GM18951 (cell line): ENCODE results near the gene PKLR.

Source experiments
- POLR2A ChIP-seq: IDR thresholded peaks from 4 replicates; pipeline ENCODE4 v1.6.1; 2011; ENCODE audit warnings: mild to moderate bottlenecking; ENCODE audit not compliant: insufficient read length, insufficient read depth; ENCODE audit errors: extremely low read depth
- in situ Hi-C: fragments of 300-500 bp; cut with MboI; formaldehyde crosslinking; loops from one replicate; pipeline ENCODE4 v1.12.0; 2022; ENCODE audit warnings: low sequenced_read_pairs, mixed read lengths, inconsistent platforms; ENCODE audit not compliant: unreplicated experiment

Gene PKLR

GRCh38 chr1:155322953-155323728, 21.9 kb upstream of the PKLR start:
- in situ Hi-C loops: no loop called here
- TF ChIP-seq POLR2A: peak; percentile 13

- no peak for TF ChIP-seq POLR2A
- in situ Hi-C loops: no loop called here
These were observed 21.3 kb upstream of the PKLR start for GRCh38 chr1:155322571-155322952.

- no peak for TF ChIP-seq POLR2A
- in situ Hi-C loops: no loop called here
These were observed 20.6 kb upstream of the PKLR start for GRCh38 chr1:155321639-155322503.

- in situ Hi-C loops: no loop called here
These were observed 19.7 kb upstream of the PKLR start, which contains the start of gene RUSC1 for GRCh38 chr1:155320661-155321617. RUSC1 (plus strand) TSS chr1:155320894; CDS start chr1:155321774, 880 bp downstream.

DNA sequence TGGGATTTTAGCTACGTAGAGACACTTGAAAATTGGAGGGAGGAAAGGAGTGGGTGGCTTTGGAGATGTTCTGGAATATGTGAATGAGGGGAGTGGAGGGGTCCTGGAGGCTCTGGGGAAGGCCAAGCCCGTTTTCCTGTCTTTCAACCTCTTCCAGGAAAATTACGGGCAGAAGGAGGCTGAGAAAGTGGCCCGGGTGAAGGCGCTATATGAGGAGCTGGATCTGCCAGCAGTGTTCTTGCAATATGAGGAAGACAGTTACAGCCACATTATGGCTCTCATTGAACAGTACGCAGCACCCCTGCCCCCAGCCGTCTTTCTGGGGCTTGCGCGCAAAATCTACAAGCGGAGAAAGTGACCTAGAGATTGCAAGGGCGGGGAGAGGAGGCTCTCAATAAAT, 19.0 kb upstream of the PKLR start:
- TF ChIP-seq POLR2A: no peak
- in situ Hi-C loops: no loop called here

More at GRCh38 chr1:155320661-155321617, 19.7 kb upstream of the PKLR start, which contains the start of gene RUSC1:
- TF ChIP-seq POLR2A: peak; percentile 58

- in situ Hi-C loops: no loop called here
- TF ChIP-seq POLR2A: no peak
These were observed 18.3 kb upstream of the PKLR start for GRCh38 chr1:155319536-155319935.

DNA sequence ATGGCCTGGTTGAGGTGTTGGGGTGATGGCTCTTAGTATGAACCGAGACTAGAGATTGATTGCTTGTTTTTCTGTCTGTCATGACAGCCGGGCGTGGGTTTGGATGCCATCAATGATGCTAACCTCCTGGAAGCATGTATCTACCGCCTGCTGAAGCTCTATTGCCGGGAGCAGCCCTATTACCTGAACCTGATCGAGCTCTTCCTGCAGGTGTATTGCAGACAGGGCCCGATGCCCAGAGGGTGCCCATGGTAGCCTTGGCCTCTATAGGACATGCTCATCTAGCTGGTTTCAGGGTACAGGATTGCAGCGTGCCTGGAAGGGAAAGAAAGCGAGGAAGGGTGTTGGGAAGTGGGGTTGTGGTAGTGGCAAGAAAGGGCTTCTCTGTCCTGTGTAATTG, 16.8 kb upstream of the PKLR start:
- in situ Hi-C loops: no loop called here
- TF ChIP-seq POLR2A: no peak

DNA sequence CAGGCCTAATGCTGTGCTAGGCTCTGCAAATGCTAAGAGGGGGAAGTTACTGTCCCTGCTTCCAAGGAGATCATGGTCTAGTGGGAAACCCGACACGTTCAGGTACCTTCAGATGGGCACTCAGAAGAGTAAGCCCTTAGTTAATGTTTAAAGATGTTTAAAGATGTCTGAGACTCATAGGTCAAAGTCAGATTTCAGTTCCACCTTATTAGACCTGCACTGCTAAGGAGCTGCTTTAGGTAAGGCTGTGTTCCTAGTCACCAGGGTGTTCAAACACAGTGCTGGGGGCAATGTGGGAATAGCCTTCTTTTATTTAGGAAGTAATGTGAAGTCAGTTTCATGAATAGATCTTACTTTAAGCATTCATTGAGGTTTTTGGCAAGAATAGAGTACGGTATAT, 15.7 kb upstream of the PKLR start:
- in situ Hi-C loops: no loop called here
- no peak for TF ChIP-seq POLR2A

GRCh38 chr1:155313261-155313660, 12.0 kb upstream of the PKLR start:
- in situ Hi-C loops: no loop called here
- TF ChIP-seq POLR2A: no peak

DNA sequence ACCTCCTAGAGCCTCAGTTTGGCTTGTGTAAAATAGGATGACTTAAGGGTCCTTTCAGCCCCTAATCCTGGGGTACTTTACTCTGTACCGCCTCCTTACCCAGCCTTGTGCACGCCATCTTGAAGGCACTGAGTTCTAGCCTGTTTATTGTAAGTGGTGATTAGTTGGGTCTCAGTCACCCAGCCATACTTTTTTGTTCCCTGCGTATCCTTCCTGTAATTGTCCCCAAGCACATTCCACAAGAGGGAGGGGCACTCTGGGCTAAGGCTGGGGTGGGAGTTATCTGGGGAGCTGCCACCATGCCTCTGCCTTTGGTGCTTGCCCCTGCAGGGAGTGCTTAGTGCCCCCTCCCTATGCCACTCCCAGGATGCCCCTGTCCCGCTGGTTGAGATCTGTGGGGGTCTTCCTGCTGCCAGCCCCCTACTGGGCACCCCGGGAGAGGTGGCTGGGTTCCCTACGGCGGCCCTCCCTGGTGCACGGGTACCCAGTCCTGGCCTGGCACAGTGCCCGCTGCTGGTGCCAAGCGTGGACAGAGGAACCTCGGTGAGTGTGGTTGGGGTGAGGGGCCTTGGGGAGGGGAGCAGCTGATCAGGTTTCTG, 8.3 kb upstream of the PKLR start:
- peak; percentile 24 for TF ChIP-seq POLR2A
- in situ Hi-C loops: no loop called here

DNA sequence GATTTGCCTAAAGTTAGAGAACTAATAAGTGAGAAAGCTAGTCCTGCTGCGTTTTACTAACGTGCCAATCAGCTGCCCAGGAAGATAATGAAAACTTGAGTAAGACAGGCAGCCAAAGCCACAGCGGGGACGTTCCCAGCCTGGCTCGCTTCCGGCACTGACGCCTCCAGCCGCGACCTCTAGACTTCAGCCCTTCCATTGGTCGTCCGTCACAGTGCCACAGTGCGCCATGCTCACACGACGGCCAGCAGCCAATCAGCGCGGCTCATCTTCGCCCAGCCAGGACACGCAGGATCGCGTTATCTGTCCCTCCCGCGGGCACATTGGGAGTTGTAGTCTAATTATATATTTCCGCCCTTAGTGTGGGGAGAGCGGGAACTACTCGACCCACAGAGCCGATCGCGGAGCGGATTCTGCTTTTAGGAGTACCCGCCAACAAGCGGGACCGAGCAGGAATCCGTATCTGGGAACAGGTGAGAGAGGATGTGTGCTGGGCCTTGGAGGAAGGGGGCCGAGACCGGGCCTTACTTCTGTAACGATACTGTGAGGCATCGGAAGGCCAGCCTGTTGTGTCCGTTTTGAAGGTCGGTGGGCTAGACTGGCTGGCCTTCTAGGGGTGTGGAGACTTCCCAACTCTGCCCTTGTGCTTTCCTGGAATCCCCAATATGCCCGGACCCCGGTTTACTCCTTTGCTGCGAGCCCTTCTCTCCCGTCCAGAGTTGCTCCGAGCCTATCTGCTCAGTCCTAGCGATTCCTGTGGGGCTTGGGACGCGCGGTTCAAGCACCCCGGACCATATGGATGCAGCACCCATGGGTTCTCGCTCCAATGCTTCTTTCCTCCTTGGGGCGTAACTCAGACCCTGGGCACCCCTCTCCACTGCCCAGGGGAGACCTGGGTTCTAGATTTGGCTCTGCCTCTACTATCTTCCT, 7.5 kb upstream of the PKLR start, which contains the start of gene FDPS:
Gene FDPS, plus strand, starts transcription at position 374 of the 930 bp plus-strand sequence. CDS start 924 bp downstream, outside the sequence.
- in situ Hi-C loops: no loop called here
- peak; percentile 91 for TF ChIP-seq POLR2A
